ENCODE results near the gene MSI2. TPM values are rescaled to one million over a fixed set of nuclear protein-coding genes. Genes with fewer than 3 reads are reported as not detected.

MSI2 gene
- total and polyA plus RNA-seq, 2 donors: 25.3 to 52.5 TPM

GRCh38 chr17:57463103-57463885 lies 207.0 kb downstream of the MSI2 start:
- no peak for DNase-seq (ENCODE audit: low read depth in 6 of 9, low spot score in 9 of 9)
- no peak overlapping the region for H3K4me3 ChIP-seq (ENCODE audit: low read length in 2 of 2)
- H3K27me3 ChIP-seq (ENCODE audit: control insufficient read depth in 2 of 2, insufficient read depth in 1 of 2, low read length in 1 of 2): no peaks in the 10 kb centered on the region
- H3K27ac ChIP-seq (ENCODE audit: low read depth in 1 of 2, low read length in 1 of 2): peak overlapping the region in 1 of 2 donors; percentile 32
- peaks cover 5 to 9% of the 10 kb centered on the region in 2 donors for H3K36me3 ChIP-seq (ENCODE audit: control insufficient read depth in 2 of 2, insufficient read depth in 2 of 2, low read length in 1 of 2)
- 84% methylated on average over 9 of the region's 9 CpGs for WGBS
- H3K9me3 ChIP-seq (ENCODE audit: control insufficient read depth in 2 of 2, insufficient read depth in 1 of 2, low read length in 1 of 2): peaks cover 0 to 11% of the 10 kb centered on the region in 2 donors
- H3K4me1 ChIP-seq (ENCODE audit: control insufficient read depth in 2 of 2, insufficient read depth in 2 of 2, low read length in 2 of 2): peaks cover 34 to 84% of the 10 kb centered on the region in 2 donors

GRCh38 chr17:57464191-57464864 lies 208.0 kb downstream of the MSI2 start:
- DNase-seq (ENCODE audit: low read depth in 6 of 9, low spot score in 9 of 9): no peak
- peaks cover 0 to 4% of the 10 kb centered on the region in 2 donors for H3K36me3 ChIP-seq (ENCODE audit: control insufficient read depth in 2 of 2, insufficient read depth in 2 of 2, low read length in 1 of 2)
- H3K27ac ChIP-seq (ENCODE audit: low read depth in 1 of 2, low read length in 1 of 2): peak overlapping the region in 1 of 2 donors; percentile 58
- H3K4me1 ChIP-seq (ENCODE audit: control insufficient read depth in 2 of 2, insufficient read depth in 2 of 2, low read length in 2 of 2): peaks cover 36 to 84% of the 10 kb centered on the region in 2 donors
- H3K27me3 ChIP-seq (ENCODE audit: control insufficient read depth in 2 of 2, insufficient read depth in 1 of 2, low read length in 1 of 2): no peaks in the 10 kb centered on the region
- peaks cover 0 to 11% of the 10 kb centered on the region in 2 donors for H3K9me3 ChIP-seq (ENCODE audit: control insufficient read depth in 2 of 2, insufficient read depth in 1 of 2, low read length in 1 of 2)
- 93% methylated on average over 11 of the region's 11 CpGs for WGBS
- no peak overlapping the region for H3K4me3 ChIP-seq (ENCODE audit: low read length in 2 of 2)

GRCh38 chr17:57465610-57466009 lies 209.3 kb downstream of the MSI2 start:
- peaks cover 0 to 9% of the 10 kb centered on the region in 2 donors for H3K36me3 ChIP-seq (ENCODE audit: control insufficient read depth in 2 of 2, insufficient read depth in 2 of 2, low read length in 1 of 2)
- no peak overlapping the region for H3K4me3 ChIP-seq (ENCODE audit: low read length in 2 of 2)
- DNase-seq (ENCODE audit: low read depth in 6 of 9, low spot score in 9 of 9): no peak

GRCh38 chr17:57466017-57466471 lies 209.7 kb downstream of the MSI2 start:
- Histone ChIP-seq H3K4me3 (ENCODE audit: low read length in 2 of 2) (no peak overlapping the region), H3K36me3 (ENCODE audit: control insufficient read depth in 2 of 2, insufficient read depth in 2 of 2, low read length in 1 of 2) (peaks cover 0 to 9% of the 10 kb centered on the region in 2 donors), H3K4me1 (ENCODE audit: control insufficient read depth in 2 of 2, insufficient read depth in 2 of 2, low read length in 2 of 2) (peaks cover 49 to 87% of the 10 kb centered on the region in 2 donors), H3K27me3 (ENCODE audit: control insufficient read depth in 2 of 2, insufficient read depth in 1 of 2, low read length in 1 of 2) (no peaks in the 10 kb centered on the region), H3K27ac (ENCODE audit: low read depth in 1 of 2, low read length in 1 of 2) (peak overlapping the region in 1 of 2 donors; percentile 0), H3K9me3 (ENCODE audit: control insufficient read depth in 2 of 2, insufficient read depth in 1 of 2, low read length in 1 of 2) (peaks cover 0 to 8% of the 10 kb centered on the region in 2 donors)
- no peak for DNase-seq (ENCODE audit: low read depth in 6 of 9, low spot score in 9 of 9)
- 87% methylated on average over 10 of the region's 10 CpGs for WGBS

More at GRCh38 chr17:57465610-57466009, 209.3 kb downstream of the MSI2 start:
- Histone ChIP-seq H3K27me3 (ENCODE audit: control insufficient read depth in 2 of 2, insufficient read depth in 1 of 2, low read length in 1 of 2) (no peaks in the 10 kb centered on the region), H3K27ac (ENCODE audit: low read depth in 1 of 2, low read length in 1 of 2) (peak overlapping the region in 1 of 2 donors; percentile 21), H3K9me3 (ENCODE audit: control insufficient read depth in 2 of 2, insufficient read depth in 1 of 2, low read length in 1 of 2) (peaks cover 0 to 11% of the 10 kb centered on the region in 2 donors), H3K4me1 (ENCODE audit: control insufficient read depth in 2 of 2, insufficient read depth in 2 of 2, low read length in 2 of 2) (peaks cover 45 to 87% of the 10 kb centered on the region in 2 donors)
- 91% methylated on average over 5 of the region's 5 CpGs for WGBS

GRCh38 chr17:57466521-57466920 lies 210.2 kb downstream of the MSI2 start:
- Histone ChIP-seq H3K27me3 (ENCODE audit: control insufficient read depth in 2 of 2, insufficient read depth in 1 of 2, low read length in 1 of 2) (no peaks in the 10 kb centered on the region), H3K4me3 (ENCODE audit: low read length in 2 of 2) (no peak overlapping the region), H3K27ac (ENCODE audit: low read depth in 1 of 2, low read length in 1 of 2) (no peak overlapping the region), H3K36me3 (ENCODE audit: control insufficient read depth in 2 of 2, insufficient read depth in 2 of 2, low read length in 1 of 2) (peaks cover 0 to 9% of the 10 kb centered on the region in 2 donors), H3K9me3 (ENCODE audit: control insufficient read depth in 2 of 2, insufficient read depth in 1 of 2, low read length in 1 of 2) (peaks cover 0 to 4% of the 10 kb centered on the region in 2 donors), H3K4me1 (ENCODE audit: control insufficient read depth in 2 of 2, insufficient read depth in 2 of 2, low read length in 2 of 2) (peaks cover 52 to 87% of the 10 kb centered on the region in 2 donors)
- 93% methylated on average over 1 of the region's 1 CpG for WGBS
- DNase-seq (ENCODE audit: low read depth in 6 of 9, low spot score in 9 of 9): no peak

GRCh38 chr17:57467226-57467625 lies 210.9 kb downstream of the MSI2 start:
- Histone ChIP-seq H3K36me3 (ENCODE audit: control insufficient read depth in 2 of 2, insufficient read depth in 2 of 2, low read length in 1 of 2) (peaks cover 0 to 9% of the 10 kb centered on the region in 2 donors), H3K27me3 (ENCODE audit: control insufficient read depth in 2 of 2, insufficient read depth in 1 of 2, low read length in 1 of 2) (no peaks in the 10 kb centered on the region), H3K4me1 (ENCODE audit: control insufficient read depth in 2 of 2, insufficient read depth in 2 of 2, low read length in 2 of 2) (peaks cover 57 to 87% of the 10 kb centered on the region in 2 donors), H3K9me3 (ENCODE audit: control insufficient read depth in 2 of 2, insufficient read depth in 1 of 2, low read length in 1 of 2) (peaks cover 0 to 4% of the 10 kb centered on the region in 2 donors), H3K27ac (ENCODE audit: low read depth in 1 of 2, low read length in 1 of 2) (no peak overlapping the region), H3K4me3 (ENCODE audit: low read length in 2 of 2) (no peak overlapping the region)
- 98% methylated on average over 4 of the region's 4 CpGs for WGBS
- DNase-seq (ENCODE audit: low read depth in 6 of 9, low spot score in 9 of 9): no peak

- H3K9me3 ChIP-seq (ENCODE audit: control insufficient read depth in 2 of 2, insufficient read depth in 1 of 2, low read length in 1 of 2): peaks cover 0 to 4% of the 10 kb centered on the region in 2 donors
- no peak for DNase-seq (ENCODE audit: low read depth in 6 of 9, low spot score in 9 of 9)
- no peaks in the 10 kb centered on the region for H3K27me3 ChIP-seq (ENCODE audit: control insufficient read depth in 2 of 2, insufficient read depth in 1 of 2, low read length in 1 of 2)
- WGBS: 98% methylated on average over 5 of the region's 5 CpGs
- H3K27ac ChIP-seq (ENCODE audit: low read depth in 1 of 2, low read length in 1 of 2): no peak overlapping the region
- H3K4me3 ChIP-seq (ENCODE audit: low read length in 2 of 2): no peak overlapping the region
- H3K4me1 ChIP-seq (ENCODE audit: control insufficient read depth in 2 of 2, insufficient read depth in 2 of 2, low read length in 2 of 2): peaks cover 56 to 87% of the 10 kb centered on the region in 2 donors
- peaks cover 0 to 9% of the 10 kb centered on the region in 2 donors for H3K36me3 ChIP-seq (ENCODE audit: control insufficient read depth in 2 of 2, insufficient read depth in 2 of 2, low read length in 1 of 2)
Measured at GRCh38 chr17:57467801-57468200, 211.5 kb downstream of the MSI2 start.

- no peak overlapping the region for H3K4me3 ChIP-seq (ENCODE audit: low read length in 2 of 2)
- H3K4me1 ChIP-seq (ENCODE audit: control insufficient read depth in 2 of 2, insufficient read depth in 2 of 2, low read length in 2 of 2): peaks cover 49 to 89% of the 10 kb centered on the region in 2 donors
- H3K27me3 ChIP-seq (ENCODE audit: control insufficient read depth in 2 of 2, insufficient read depth in 1 of 2, low read length in 1 of 2): no peaks in the 10 kb centered on the region
- no peak for DNase-seq (ENCODE audit: low read depth in 6 of 9, low spot score in 9 of 9)
- H3K27ac ChIP-seq (ENCODE audit: low read depth in 1 of 2, low read length in 1 of 2): peak overlapping the region; percentile 25 to 61
- no peaks in the 10 kb centered on the region for H3K9me3 ChIP-seq (ENCODE audit: control insufficient read depth in 2 of 2, insufficient read depth in 1 of 2, low read length in 1 of 2)
- peaks cover 0 to 18% of the 10 kb centered on the region in 2 donors for H3K36me3 ChIP-seq (ENCODE audit: control insufficient read depth in 2 of 2, insufficient read depth in 2 of 2, low read length in 1 of 2)
- 92% methylated on average over 9 of the region's 9 CpGs for WGBS
Measured at GRCh38 chr17:57468932-57469775, 212.8 kb downstream of the MSI2 start.
